CD4-positive, alpha-beta memory T cell (primary cell): ENCODE results near the gene NOS1AP. TPM values are rescaled to one million over a fixed set of nuclear protein-coding genes. Genes with fewer than 3 reads are reported as not detected.

Experiments used
- CTCF ChIA-PET: fragments of 350-600 bp; sonication (Branson Sonifier 250); formaldehyde crosslinking; loops from one replicate; lab custom pipeline; 2021; ENCODE audit warnings: inconsistent platforms; ENCODE audit not compliant: partially characterized antibody; lab: Charles Lee
- POLR2A ChIA-PET: fragments of 350-600 bp; sonication (Branson Sonifier 250); formaldehyde crosslinking; loops from one replicate; lab custom pipeline; 2021; ENCODE audit not compliant: partially characterized antibody; lab: Charles Lee
- DNase-seq, 5 donors: peaks; one replicate each; pipeline versions ENCODE4 v3.0.0 to v3.0.0-alpha.2; 2020 to 2022; ENCODE audit warnings: mixed read lengths in 1 of 5
- H3K27ac ChIP-seq: one replicate; pipeline ENCODE4 v1.7.0; 2013; ENCODE audit warnings: low read depth, low read length
- H3K27me3 ChIP-seq: 2 replicates; pipeline ENCODE4 v1.7.0; 2013; ENCODE audit warnings: mild to moderate bottlenecking, low read length, moderate library complexity; ENCODE audit not compliant: insufficient read depth
- H3K36me3 ChIP-seq: 2 replicates; pipeline ENCODE4 v1.7.0; 2013; ENCODE audit warnings: mild to moderate bottlenecking, low read length, moderate library complexity; ENCODE audit not compliant: insufficient read depth
- H3K4me1 ChIP-seq: 2 replicates; pipeline ENCODE4 v1.7.0; 2013; ENCODE audit warnings: mild to moderate bottlenecking, low read length, moderate library complexity; ENCODE audit not compliant: insufficient read depth
- H3K4me3 ChIP-seq, 2 donors: one replicate each; pipeline ENCODE4 v1.7.0; 2013; ENCODE audit warnings: low read length in 2 of 2, mild to moderate bottlenecking in 1 of 2
- H3K9me3 ChIP-seq, 2 donors: one replicate each; pipeline ENCODE4 v1.7.0; 2013; ENCODE audit warnings: low read length in 2 of 2, control low read depth in 1 of 2; ENCODE audit not compliant: control insufficient read depth in 1 of 2
- H3K27ac Mint-ChIP-seq, 7 donors: one replicate each; pipeline ENCODE4 v1.8.0; 2020 to 2021; ENCODE audit warnings: mixed read lengths in 7 of 7, mild to moderate bottlenecking in 6 of 7, inconsistent platforms in 3 of 7, moderate library complexity in 3 of 7
- H3K27me3 Mint-ChIP-seq, 2 donors: one replicate each; pipeline ENCODE4 v1.8.0; 2020 to 2021; ENCODE audit warnings: mixed read lengths in 2 of 2
- H3K36me3 Mint-ChIP-seq, 2 donors: one replicate each; pipeline ENCODE4 v1.8.0; 2020 to 2021; ENCODE audit warnings: mixed read lengths in 2 of 2, inconsistent platforms in 1 of 2, mild to moderate bottlenecking in 1 of 2
- H3K4me1 Mint-ChIP-seq, 4 donors: one replicate each; pipeline ENCODE4 v1.8.0; 2020 to 2021; ENCODE audit warnings: mixed read lengths in 4 of 4, mild to moderate bottlenecking in 1 of 4
- H3K4me3 Mint-ChIP-seq, 8 donors: one replicate each; pipeline ENCODE4 v1.8.0; 2020 to 2021; ENCODE audit warnings: mixed read lengths in 8 of 8, mild to moderate bottlenecking in 7 of 8, moderate library complexity in 6 of 8, inconsistent platforms in 3 of 8
- H3K9me3 Mint-ChIP-seq, 8 donors: one replicate each; pipeline ENCODE4 v1.8.0; 2020 to 2021; ENCODE audit warnings: mixed read lengths in 8 of 8, mild to moderate bottlenecking in 5 of 8, inconsistent platforms in 3 of 8, moderate library complexity in 1 of 8
- intact Hi-C: fragments of 100-400 bp; cut with micrococcal nuclease; formaldehyde crosslinking; loops from one replicate; pipeline ENCODE4 v1.15.1; 2023
- polyA plus RNA-seq, 2 donors: library from polyadenylated mRNA; unstranded; fragments of 300-500 nt; fragmentation: Illumina TruSeq; gene quantifications; one replicate each; pipeline ENCODE4 v1.2.3, GENCODE V29; 2021
- total RNA-seq, 2 experiments: library from RNA; stranded (reverse); gene quantifications; one replicate each; pipeline ENCODE4 v1.2.3, GENCODE V29; 2021

NOS1AP gene
- total and polyA plus RNA-seq, 4 experiments from 2014 or later = not detected

- H3K4me1 ChIP-seq = no peaks in the 10 kb centered on the region
- Mint-ChIP-seq H3K27me3 (peaks cover 8 to 12% of the 10 kb centered on the region in 2 donors), H3K4me1 (no peaks in the 10 kb centered on the region), H3K27ac (no peak overlapping the region), H3K9me3 (peaks cover 0 to 2% (median 0%) of the 10 kb centered on the region in 8 donors), H3K36me3 (no peaks in the 10 kb centered on the region), H3K4me3 (no peak overlapping the region)
- no peak overlapping the region for H3K4me3 ChIP-seq
- no peaks in the 10 kb centered on the region for H3K27me3 ChIP-seq
- DNase-seq = no peak
- ChIA-PET POLR2A (no interaction called here), CTCF (no interaction called here)
- no peaks in the 10 kb centered on the region for H3K9me3 ChIP-seq
- H3K27ac ChIP-seq = no peak overlapping the region
- intact Hi-C loops = no loop called here
- H3K36me3 ChIP-seq = no peaks in the 10 kb centered on the region
These were observed 106.0 kb downstream of the NOS1AP start for GRCh38 chr1:162175379-162176081.

- no peaks in the 10 kb centered on the region for H3K4me1 Mint-ChIP-seq
- Histone ChIP-seq H3K4me1 (no peaks in the 10 kb centered on the region), H3K27me3 (no peaks in the 10 kb centered on the region), H3K9me3 (no peaks in the 10 kb centered on the region), H3K36me3 (no peaks in the 10 kb centered on the region), H3K27ac (no peak overlapping the region), H3K4me3 (no peak overlapping the region)
- no peak overlapping the region for H3K27ac Mint-ChIP-seq
- H3K27me3 Mint-ChIP-seq = peaks cover 6 to 8% of the 10 kb centered on the region in 2 donors
- no peak overlapping the region for H3K4me3 Mint-ChIP-seq
- POLR2A ChIA-PET = no interaction called here
- H3K36me3 Mint-ChIP-seq = no peaks in the 10 kb centered on the region
- H3K9me3 Mint-ChIP-seq = peaks cover 0 to 2% (median 0%) of the 10 kb centered on the region in 8 donors
- CTCF ChIA-PET = no interaction called here
- DNase-seq = no peak
- intact Hi-C loops = no loop called here
These were observed 107.6 kb downstream of the NOS1AP start for GRCh38 chr1:162177126-162177525.

- no peak overlapping the region for H3K27ac Mint-ChIP-seq
- H3K4me3 Mint-ChIP-seq = no peak overlapping the region
- intact Hi-C loops = no loop called here
- POLR2A ChIA-PET = no interaction called here
- Histone ChIP-seq H3K4me3 (no peak overlapping the region), H3K27ac (no peak overlapping the region), H3K9me3 (no peaks in the 10 kb centered on the region), H3K36me3 (no peaks in the 10 kb centered on the region), H3K27me3 (no peaks in the 10 kb centered on the region), H3K4me1 (no peaks in the 10 kb centered on the region)
- H3K36me3 Mint-ChIP-seq = no peaks in the 10 kb centered on the region
- no peaks in the 10 kb centered on the region for H3K4me1 Mint-ChIP-seq
- CTCF ChIA-PET = no interaction called here
- no peak for DNase-seq
- peaks cover 0 to 2% (median 0%) of the 10 kb centered on the region in 8 donors for H3K9me3 Mint-ChIP-seq
- peaks cover 9% of the 10 kb centered on the region in 2 donors for H3K27me3 Mint-ChIP-seq
These were observed 108.9 kb downstream of the NOS1AP start for GRCh38 chr1:162178432-162178831.

- peaks cover 9% of the 10 kb centered on the region in 2 donors for H3K27me3 Mint-ChIP-seq
- H3K27ac ChIP-seq = no peak overlapping the region
- intact Hi-C loops = no loop called here
- CTCF ChIA-PET = no interaction called here
- H3K9me3 ChIP-seq = no peaks in the 10 kb centered on the region
- H3K36me3 Mint-ChIP-seq = no peaks in the 10 kb centered on the region
- H3K27ac Mint-ChIP-seq = no peak overlapping the region
- H3K4me3 ChIP-seq = no peak overlapping the region
- no peak overlapping the region for H3K4me3 Mint-ChIP-seq
- H3K9me3 Mint-ChIP-seq = peaks cover 0 to 2% (median 0%) of the 10 kb centered on the region in 8 donors
- no peaks in the 10 kb centered on the region for H3K4me1 Mint-ChIP-seq
- H3K27me3 ChIP-seq = no peaks in the 10 kb centered on the region
- no peak for DNase-seq
- POLR2A ChIA-PET = no interaction called here
- H3K36me3 ChIP-seq = no peaks in the 10 kb centered on the region
- H3K4me1 ChIP-seq = no peaks in the 10 kb centered on the region
These were observed 109.6 kb downstream of the NOS1AP start for GRCh38 chr1:162179121-162179520.

GRCh38 chr1:162180813-162181212 is 111.3 kb downstream of the NOS1AP start:
- H3K4me1 ChIP-seq = no peaks in the 10 kb centered on the region
- no peaks in the 10 kb centered on the region for H3K27me3 ChIP-seq
- Mint-ChIP-seq H3K27me3 (peaks cover 9 to 12% of the 10 kb centered on the region in 2 donors), H3K9me3 (peaks cover 0 to 2% (median 0%) of the 10 kb centered on the region in 8 donors), H3K4me3 (no peak overlapping the region), H3K36me3 (no peaks in the 10 kb centered on the region), H3K27ac (no peak overlapping the region), H3K4me1 (no peaks in the 10 kb centered on the region)
- H3K27ac ChIP-seq = no peak overlapping the region
- no peak for DNase-seq
- no peaks in the 10 kb centered on the region for H3K36me3 ChIP-seq
- H3K4me3 ChIP-seq = no peak overlapping the region
- H3K9me3 ChIP-seq = no peaks in the 10 kb centered on the region
- intact Hi-C loops = no loop called here
- CTCF ChIA-PET = no interaction called here
- POLR2A ChIA-PET = no interaction called here

GRCh38 chr1:162182090-162182489 is 112.6 kb downstream of the NOS1AP start:
- CTCF ChIA-PET = no interaction called here
- DNase-seq = no peak
- no peaks in the 10 kb centered on the region for H3K27me3 ChIP-seq
- H3K9me3 ChIP-seq = no peaks in the 10 kb centered on the region
- intact Hi-C loops = no loop called here
- H3K4me1 ChIP-seq = no peaks in the 10 kb centered on the region
- H3K4me1 Mint-ChIP-seq = no peaks in the 10 kb centered on the region
- H3K27ac Mint-ChIP-seq = no peak overlapping the region
- no peak overlapping the region for H3K4me3 ChIP-seq
- H3K27ac ChIP-seq = no peak overlapping the region
- no peaks in the 10 kb centered on the region for H3K36me3 Mint-ChIP-seq
- POLR2A ChIA-PET = no interaction called here
- H3K4me3 Mint-ChIP-seq = no peak overlapping the region
- no peaks in the 10 kb centered on the region for H3K36me3 ChIP-seq
- peaks cover 0 to 8% (median 4%) of the 10 kb centered on the region in 8 donors for H3K9me3 Mint-ChIP-seq
- peaks cover 8 to 11% of the 10 kb centered on the region in 2 donors for H3K27me3 Mint-ChIP-seq

- no peak for DNase-seq
- no peaks in the 10 kb centered on the region for H3K4me1 ChIP-seq
- no peaks in the 10 kb centered on the region for H3K4me1 Mint-ChIP-seq
- H3K4me3 Mint-ChIP-seq = no peak overlapping the region
- POLR2A ChIA-PET = no interaction called here
- no peak overlapping the region for H3K27ac Mint-ChIP-seq
- H3K27me3 Mint-ChIP-seq = peaks cover 4 to 8% of the 10 kb centered on the region in 2 donors
- CTCF ChIA-PET = no interaction called here
- no peak overlapping the region for H3K4me3 ChIP-seq
- intact Hi-C loops = no loop called here
- H3K9me3 ChIP-seq = no peaks in the 10 kb centered on the region
- H3K36me3 ChIP-seq = no peaks in the 10 kb centered on the region
- H3K36me3 Mint-ChIP-seq = no peaks in the 10 kb centered on the region
- H3K27me3 ChIP-seq = no peaks in the 10 kb centered on the region
- no peak overlapping the region for H3K27ac ChIP-seq
- peaks cover 0 to 8% (median 4%) of the 10 kb centered on the region in 8 donors for H3K9me3 Mint-ChIP-seq
These were observed 116.0 kb downstream of the NOS1AP start for GRCh38 chr1:162185314-162186025.
